T-helper 2 cell treated with Interferon-gamma antibody and Interleukin-4, amounts not matched to agents 5 μg/mL and 100 μg/mL, for 36 hours (primary cell): ENCODE data around the gene SMIM38.
A peak's percentile ranks its signal among the peaks of the same experiment; 100 is the strongest.

Experiments
- DNase-seq: peaks from one replicate; pipeline ENCODE4 v3.0.0; 2021; ENCODE audit warnings: low spot score
- H3K27ac Mint-ChIP-seq: one replicate; pipeline ENCODE4 v1.8.0; 2021; ENCODE audit warnings: mild to moderate bottlenecking, mixed read lengths
- H3K27me3 Mint-ChIP-seq: one replicate; pipeline ENCODE4 v1.8.0; 2021; ENCODE audit warnings: low read depth, mixed read lengths
- H3K36me3 Mint-ChIP-seq: one replicate; pipeline ENCODE4 v1.8.0; 2021; ENCODE audit warnings: low read depth, mixed read lengths
- H3K4me1 Mint-ChIP-seq: one replicate; pipeline ENCODE4 v1.8.0; 2021; ENCODE audit warnings: low read depth, mixed read lengths
- H3K4me3 Mint-ChIP-seq: one replicate; pipeline ENCODE4 v1.8.0; 2022; ENCODE audit warnings: mild to moderate bottlenecking, moderate library complexity, mixed read lengths
- H3K9me3 Mint-ChIP-seq: one replicate; pipeline ENCODE4 v1.8.0; 2021; ENCODE audit warnings: mixed read lengths

The SMIM38 gene

GRCh38 chr11:69166218-69167115 lies 10.7 kb downstream of the SMIM38 start:
- Mint-ChIP-seq H3K36me3 (no peaks in the 10 kb centered on the region), H3K4me3 (no peak overlapping the region), H3K27me3 (no peaks in the 10 kb centered on the region), H3K4me1 (peaks cover 7% of the 10 kb centered on the region), H3K27ac (no peak overlapping the region), H3K9me3 (peaks cover 17% of the 10 kb centered on the region)
- peak; percentile 60 for DNase-seq

GRCh38 chr11:69167130-69167915 lies 11.6 kb downstream of the SMIM38 start:
- peaks cover 12% of the 10 kb centered on the region for H3K9me3 Mint-ChIP-seq
- H3K27ac Mint-ChIP-seq = no peak overlapping the region
- peaks cover 7% of the 10 kb centered on the region for H3K4me1 Mint-ChIP-seq
- H3K36me3 Mint-ChIP-seq = no peaks in the 10 kb centered on the region
- DNase-seq = no peak
- no peaks in the 10 kb centered on the region for H3K27me3 Mint-ChIP-seq
- no peak overlapping the region for H3K4me3 Mint-ChIP-seq

- Mint-ChIP-seq H3K27me3 (no peaks in the 10 kb centered on the region), H3K9me3 (peaks cover 6% of the 10 kb centered on the region), H3K4me1 (peaks cover 7% of the 10 kb centered on the region), H3K27ac (no peak overlapping the region), H3K4me3 (no peak overlapping the region), H3K36me3 (no peaks in the 10 kb centered on the region)
- DNase-seq = no peak
These were observed 12.4 kb downstream of the SMIM38 start for GRCh38 chr11:69167916-69168691.

GRCh38 chr11:69169479-69169878 lies 13.7 kb downstream of the SMIM38 start:
- no peaks in the 10 kb centered on the region for H3K27me3 Mint-ChIP-seq
- no peak overlapping the region for H3K27ac Mint-ChIP-seq

GRCh38 chr11:69170704-69171103 lies 15.0 kb downstream of the SMIM38 start:
- Mint-ChIP-seq H3K36me3 (no peaks in the 10 kb centered on the region), H3K4me3 (no peak overlapping the region), H3K27me3 (no peaks in the 10 kb centered on the region), H3K27ac (no peak overlapping the region), H3K9me3 (no peaks in the 10 kb centered on the region), H3K4me1 (peaks cover 7% of the 10 kb centered on the region)
- DNase-seq = no peak

More at GRCh38 chr11:69169479-69169878, 13.7 kb downstream of the SMIM38 start:
- Mint-ChIP-seq H3K4me1 (peaks cover 7% of the 10 kb centered on the region), H3K4me3 (no peak overlapping the region), H3K36me3 (no peaks in the 10 kb centered on the region), H3K9me3 (no peaks in the 10 kb centered on the region)
- no peak for DNase-seq

GRCh38 chr11:69171476-69172240 lies 15.9 kb downstream of the SMIM38 start:
- no peak overlapping the region for H3K27ac Mint-ChIP-seq
- H3K36me3 Mint-ChIP-seq = no peaks in the 10 kb centered on the region
- H3K27me3 Mint-ChIP-seq = no peaks in the 10 kb centered on the region
- no peak for DNase-seq
- no peaks in the 10 kb centered on the region for H3K9me3 Mint-ChIP-seq
- no peak overlapping the region for H3K4me3 Mint-ChIP-seq
- peaks cover 4% of the 10 kb centered on the region for H3K4me1 Mint-ChIP-seq

GRCh38 chr11:69172674-69173073 lies 16.9 kb downstream of the SMIM38 start:
- no peak overlapping the region for H3K4me3 Mint-ChIP-seq
- H3K4me1 Mint-ChIP-seq = no peaks in the 10 kb centered on the region
- no peak for DNase-seq
- no peaks in the 10 kb centered on the region for H3K27me3 Mint-ChIP-seq
- H3K36me3 Mint-ChIP-seq = no peaks in the 10 kb centered on the region
- H3K27ac Mint-ChIP-seq = no peak overlapping the region
- no peaks in the 10 kb centered on the region for H3K9me3 Mint-ChIP-seq

- no peaks in the 10 kb centered on the region for H3K36me3 Mint-ChIP-seq
- DNase-seq = no peak
- H3K4me3 Mint-ChIP-seq = no peak overlapping the region
- no peaks in the 10 kb centered on the region for H3K27me3 Mint-ChIP-seq
- no peak overlapping the region for H3K27ac Mint-ChIP-seq
- no peaks in the 10 kb centered on the region for H3K4me1 Mint-ChIP-seq
- H3K9me3 Mint-ChIP-seq = no peaks in the 10 kb centered on the region
These were observed 17.6 kb downstream of the SMIM38 start for GRCh38 chr11:69173331-69173730.

- Mint-ChIP-seq H3K36me3 (no peaks in the 10 kb centered on the region), H3K9me3 (no peaks in the 10 kb centered on the region), H3K4me1 (no peaks in the 10 kb centered on the region), H3K27me3 (no peaks in the 10 kb centered on the region), H3K4me3 (no peak overlapping the region), H3K27ac (no peak overlapping the region)
- no peak for DNase-seq
These were observed 18.3 kb downstream of the SMIM38 start for GRCh38 chr11:69173925-69174581.

- Mint-ChIP-seq H3K4me3 (no peak overlapping the region), H3K36me3 (no peaks in the 10 kb centered on the region), H3K9me3 (no peaks in the 10 kb centered on the region), H3K4me1 (no peaks in the 10 kb centered on the region), H3K27ac (no peak overlapping the region), H3K27me3 (no peaks in the 10 kb centered on the region)
- no peak for DNase-seq
These were observed 19.1 kb downstream of the SMIM38 start for GRCh38 chr11:69174841-69175240.

GRCh38 chr11:69178819-69179482 lies 23.2 kb downstream of the SMIM38 start:
- Mint-ChIP-seq H3K4me1 (no peaks in the 10 kb centered on the region), H3K4me3 (no peak overlapping the region), H3K9me3 (no peaks in the 10 kb centered on the region), H3K27me3 (no peaks in the 10 kb centered on the region), H3K27ac (no peak overlapping the region), H3K36me3 (no peaks in the 10 kb centered on the region)
- DNase-seq = no peak

- no peaks in the 10 kb centered on the region for H3K27me3 Mint-ChIP-seq
- H3K4me1 Mint-ChIP-seq = no peaks in the 10 kb centered on the region
- H3K27ac Mint-ChIP-seq = no peak overlapping the region
- no peaks in the 10 kb centered on the region for H3K36me3 Mint-ChIP-seq
- H3K9me3 Mint-ChIP-seq = no peaks in the 10 kb centered on the region
- no peak overlapping the region for H3K4me3 Mint-ChIP-seq
- DNase-seq = no peak
These were observed 24.5 kb downstream of the SMIM38 start for GRCh38 chr11:69180226-69180625.
